DND-41 (cell line): ENCODE data around the gene KCNG2.

ENCODE experiments used
- CTCF ChIP-seq: IDR thresholded peaks from 2 replicates; pipeline ENCODE4 v1.5.1; 2012; ENCODE audit warnings: borderline replicate concordance, low read length, moderate library complexity, mild to moderate bottlenecking; ENCODE audit not compliant: poor library complexity, severe bottlenecking; ENCODE audit errors: extremely low read depth
- EZH2 ChIP-seq: IDR thresholded peaks from 3 replicates; pipeline ENCODE4 v1.6.1; 2012; ENCODE audit warnings: borderline replicate concordance, low read depth, mild to moderate bottlenecking, moderate library complexity, low read length, inconsistent platforms; ENCODE audit not compliant: severe bottlenecking

- TF ChIP-seq CTCF (no peak), EZH2 (no peak)
These were observed 23.6 kb upstream of the KCNG2 start for GRCh38 chr18:79774111-79774510.
